Activated effector memory CD4-positive, alpha-beta T cell treated with Interleukin-2 at 50 U/mL for 16 hours (primary cell): ENCODE data around the gene SCAI.
"Not testable (repeated sequence)": the region's sequence is repeated elsewhere in the genome, so short reads cannot be mapped to it uniquely, and the experiment has no call there.

Source experiments
- DNase-seq: peaks from one replicate; pipeline ENCODE4 v3.0.0-alpha.2; 2020

SCAI gene

DNA sequence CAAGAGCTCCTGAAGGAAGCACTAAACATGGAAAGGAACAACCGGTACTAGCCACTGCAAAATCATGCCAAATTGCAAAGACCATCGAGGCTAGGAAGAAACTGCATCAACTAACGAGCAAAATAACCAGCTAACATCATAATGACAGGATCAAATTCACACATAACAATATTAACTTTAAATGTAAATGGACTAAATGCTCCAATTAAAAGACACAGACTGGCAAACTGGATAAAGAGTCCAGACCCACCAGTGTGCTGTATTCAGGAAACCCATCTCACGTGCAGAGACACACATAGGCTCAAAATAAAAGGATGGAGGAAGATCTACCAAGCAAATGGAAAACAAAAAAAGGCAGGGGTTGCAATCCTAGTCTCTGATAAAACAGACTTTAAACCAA, 131.3 kb downstream of the SCAI start:
- DNase-seq: not testable (repeated sequence)

DNA sequence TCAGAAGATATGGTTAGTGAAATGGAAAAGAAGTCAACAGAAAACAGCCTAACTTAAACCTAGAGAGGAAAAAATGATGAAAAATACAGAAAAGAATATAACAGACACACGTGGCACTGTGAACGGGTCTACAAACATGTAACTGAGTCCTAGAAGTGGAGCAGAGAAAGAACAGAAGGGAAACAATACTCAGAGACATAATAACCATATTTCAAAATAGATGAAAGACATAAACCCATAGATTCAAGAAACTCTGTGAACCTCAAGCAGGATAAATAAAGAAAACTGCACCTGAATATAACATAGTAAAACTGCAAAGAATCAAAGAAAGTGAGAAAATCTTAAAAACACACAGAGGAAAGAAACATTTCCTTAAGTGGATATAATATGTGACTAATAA, 134.7 kb downstream of the SCAI start:
- DNase-seq: no peak

DNA sequence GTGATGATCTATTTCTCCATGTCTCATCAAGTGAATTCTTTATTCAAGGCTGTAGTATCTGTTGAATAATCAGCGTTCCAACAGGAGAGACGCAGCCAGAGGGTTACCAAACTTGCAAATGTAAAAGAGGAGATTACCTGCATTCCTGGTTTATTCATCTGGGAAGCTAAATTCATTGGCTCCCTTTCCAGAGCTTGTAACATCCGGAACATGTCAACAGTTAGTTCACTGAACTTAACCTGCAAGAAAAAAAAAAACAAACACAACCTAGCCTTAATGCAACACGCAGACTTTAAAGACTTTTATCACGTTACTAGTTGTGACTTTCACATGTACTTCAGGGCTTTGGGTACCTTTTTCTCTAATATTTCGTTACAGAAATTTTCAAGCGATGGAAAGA, 140.0 kb downstream of the SCAI start:
- no peak for DNase-seq

DNA sequence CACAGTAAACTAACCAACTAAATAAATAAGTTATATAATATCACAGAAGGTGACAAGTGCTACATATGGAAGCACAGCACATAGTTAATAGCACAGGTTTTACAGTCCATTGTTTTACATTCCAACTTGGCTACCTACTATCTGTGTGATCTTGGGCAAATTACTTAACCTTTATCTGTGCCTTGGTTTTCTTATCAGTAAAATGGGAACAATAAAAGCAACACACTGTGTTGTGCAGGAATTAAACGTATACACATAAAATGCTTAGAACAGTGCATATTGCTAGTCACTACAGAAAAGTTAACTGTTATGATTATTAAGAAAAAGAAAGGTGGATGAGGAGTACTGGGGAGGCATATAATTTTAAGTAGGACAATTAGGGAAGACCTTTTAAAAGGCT, 159.6 kb downstream of the SCAI start:
- no peak for DNase-seq

DNA sequence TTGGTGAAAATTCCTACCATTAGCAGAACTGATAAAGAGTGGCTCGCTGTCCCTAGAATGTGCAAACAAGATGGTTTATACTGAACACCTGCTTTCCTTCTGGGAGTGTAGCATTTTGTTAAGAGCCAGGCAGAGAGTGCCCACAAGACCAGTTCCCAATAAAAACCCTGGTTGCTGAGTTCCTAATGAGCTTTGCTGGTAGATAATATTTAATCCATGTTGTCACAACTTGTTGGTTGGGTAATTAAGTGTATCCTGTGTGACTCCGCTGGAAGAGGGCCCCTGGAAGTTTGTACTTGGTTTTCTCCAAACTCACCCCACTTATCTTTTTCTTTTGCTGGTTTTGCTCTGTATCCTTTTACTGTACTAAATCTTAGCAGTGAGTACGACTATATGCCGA, 162.9 kb downstream of the SCAI start:
- no peak for DNase-seq

DNA sequence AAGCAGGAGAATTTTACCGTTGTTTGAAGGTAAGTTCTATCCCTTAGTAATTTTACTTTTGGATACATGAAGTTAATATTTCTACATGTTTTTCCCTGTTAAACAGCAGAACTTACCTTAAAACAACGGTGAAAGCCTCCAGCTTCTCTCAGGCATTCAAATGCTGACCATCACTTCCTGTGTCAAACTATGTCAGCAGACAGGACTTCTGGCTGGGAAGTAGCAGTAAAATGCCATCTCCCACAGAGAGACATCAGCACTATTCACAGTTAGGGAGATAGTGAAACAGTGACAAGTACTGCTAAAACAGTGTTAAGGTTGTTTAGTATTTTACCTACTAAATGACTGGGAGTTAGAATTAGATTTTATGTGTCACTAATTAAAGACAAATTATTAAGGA, 168.2 kb downstream of the SCAI start:
- DNase-seq: no peak

DNA sequence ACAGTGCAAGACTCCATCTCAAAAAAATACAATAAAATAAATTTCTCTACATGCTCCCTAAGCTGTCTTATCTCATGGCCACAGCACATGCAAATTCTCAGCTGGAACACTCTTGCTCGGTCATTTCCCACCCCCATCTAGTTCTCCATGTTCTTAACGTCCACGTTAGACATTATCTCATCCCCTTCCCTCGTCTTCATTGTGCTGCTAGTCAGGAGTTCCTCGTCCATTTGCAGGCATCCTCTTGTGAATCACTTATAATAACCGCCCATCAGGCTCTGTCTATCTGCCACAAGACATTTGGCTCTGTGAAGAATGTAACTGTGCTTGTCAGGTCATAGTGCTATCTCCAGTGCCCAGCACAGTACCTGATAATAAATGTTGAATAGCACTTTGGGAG, 169.5 kb downstream of the SCAI start:
- no peak for DNase-seq

DNA sequence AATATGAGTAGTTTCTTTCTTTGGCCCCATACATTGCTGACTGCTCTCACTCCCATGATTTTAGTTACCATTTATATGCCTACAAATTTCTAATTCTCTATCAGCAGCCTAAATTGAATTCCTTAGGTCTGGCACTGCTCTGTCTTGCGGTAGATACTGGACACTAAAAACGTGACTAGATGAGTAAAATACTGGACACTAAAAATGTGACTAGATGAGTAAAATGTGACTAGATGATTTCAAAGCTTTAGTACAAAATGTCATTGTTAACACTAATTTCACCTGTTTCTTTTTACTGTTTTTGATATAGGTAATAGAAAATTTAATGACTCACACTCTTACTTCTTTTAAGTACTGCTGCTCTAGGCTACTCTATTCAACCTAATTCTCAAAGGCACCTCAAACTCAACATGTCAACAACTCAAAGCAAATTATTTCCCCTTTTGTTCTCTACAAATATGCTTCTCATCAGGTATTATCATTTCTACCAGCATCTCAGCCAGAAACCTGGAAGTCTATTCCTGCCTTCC, 171.0 kb downstream of the SCAI start:
- DNase-seq: no peak

DNA sequence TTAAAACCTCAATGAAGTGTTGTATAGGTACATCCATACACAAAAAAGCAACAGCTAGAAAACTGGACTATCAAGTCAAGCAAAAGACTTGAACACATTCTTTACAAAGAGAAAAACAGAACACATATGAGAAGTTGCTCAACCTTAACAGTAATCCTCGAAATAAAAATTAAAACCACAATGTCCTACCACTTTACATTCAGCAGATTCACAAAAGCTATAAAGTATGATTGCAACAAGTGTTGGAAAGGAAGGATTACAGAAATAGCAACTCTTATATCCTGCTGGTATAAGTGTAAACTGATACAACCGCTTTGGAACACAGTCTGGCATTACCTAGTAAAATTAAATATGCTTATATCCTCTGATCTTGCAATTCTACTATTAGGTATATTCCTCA, 173.9 kb downstream of the SCAI start:
- no peak for DNase-seq

DNA sequence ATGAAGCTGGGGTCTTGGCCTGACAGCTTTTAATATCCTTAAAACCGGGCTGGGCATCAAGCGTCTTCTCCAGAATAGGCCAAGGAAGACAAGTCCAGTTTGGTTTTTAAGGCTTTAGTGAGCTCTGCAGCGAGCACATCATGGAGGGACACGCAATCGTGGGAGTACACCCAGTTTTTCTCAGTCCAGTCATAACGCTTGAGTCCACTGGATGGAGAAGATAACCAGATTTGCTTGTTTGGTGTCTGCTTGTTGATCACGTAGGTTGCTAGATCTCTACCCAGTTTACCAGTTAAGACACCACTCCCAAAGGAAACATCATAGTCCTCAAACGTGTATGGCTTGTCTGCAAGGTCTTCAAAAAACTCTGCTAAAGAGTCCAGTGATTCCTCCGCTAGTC, 175.1 kb downstream of the SCAI start:
- DNase-seq: no peak

DNA sequence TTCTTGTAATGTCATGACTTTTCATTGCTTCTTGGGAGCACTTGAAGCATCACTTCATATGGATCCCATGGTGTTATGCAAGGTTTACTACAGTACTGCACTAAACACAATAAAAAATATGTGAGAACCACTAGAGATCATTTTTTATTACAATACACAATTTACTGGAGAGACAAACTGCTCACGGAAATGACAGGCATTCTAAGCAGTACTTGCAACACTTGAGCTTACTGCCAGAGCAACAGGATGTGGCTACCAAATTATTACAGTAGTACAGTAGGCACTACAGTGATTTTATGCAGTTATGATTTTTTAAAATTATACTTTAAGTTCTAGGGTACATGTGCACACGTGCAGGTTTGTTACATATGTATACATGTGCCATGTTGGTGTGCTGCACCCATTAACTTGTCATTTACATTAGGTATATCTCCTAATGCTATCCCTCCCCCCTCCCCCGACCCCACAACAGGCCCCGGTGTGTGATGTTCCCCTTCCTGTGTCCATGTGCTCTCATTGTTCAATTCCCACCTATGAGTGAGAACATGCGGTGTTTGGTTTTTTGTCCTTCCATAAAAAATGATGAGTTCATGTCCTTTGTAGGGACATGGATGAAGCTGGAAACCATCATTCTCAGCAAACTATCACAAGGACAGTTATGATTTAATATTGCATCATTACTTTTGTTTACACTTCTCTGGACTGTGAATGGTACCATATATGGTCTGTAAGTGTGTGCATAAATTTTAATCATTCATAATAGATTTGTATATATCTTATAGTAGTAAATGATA, 177.4 kb downstream of the SCAI start:
- not testable (repeated sequence) for DNase-seq

DNA sequence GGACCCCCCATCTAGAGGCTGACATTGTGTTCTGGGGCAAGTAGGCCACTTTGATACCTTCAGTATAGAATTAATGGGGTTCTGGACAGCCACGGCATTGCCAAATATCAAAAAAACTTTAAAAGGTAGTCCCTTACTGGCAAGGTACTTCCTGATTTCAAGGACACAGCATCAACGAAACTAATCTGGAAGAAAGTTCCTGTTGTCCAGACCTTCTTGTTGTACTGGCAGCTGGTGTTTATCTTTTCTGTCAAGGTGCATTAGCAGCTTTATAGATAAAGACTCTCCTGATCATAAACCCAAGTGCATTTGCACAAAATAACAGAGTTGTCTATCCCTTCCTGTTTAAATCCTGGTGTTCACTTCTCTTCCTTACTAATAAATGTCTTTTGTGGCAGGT, 178.7 kb downstream of the SCAI start:
- DNase-seq: no peak

DNA sequence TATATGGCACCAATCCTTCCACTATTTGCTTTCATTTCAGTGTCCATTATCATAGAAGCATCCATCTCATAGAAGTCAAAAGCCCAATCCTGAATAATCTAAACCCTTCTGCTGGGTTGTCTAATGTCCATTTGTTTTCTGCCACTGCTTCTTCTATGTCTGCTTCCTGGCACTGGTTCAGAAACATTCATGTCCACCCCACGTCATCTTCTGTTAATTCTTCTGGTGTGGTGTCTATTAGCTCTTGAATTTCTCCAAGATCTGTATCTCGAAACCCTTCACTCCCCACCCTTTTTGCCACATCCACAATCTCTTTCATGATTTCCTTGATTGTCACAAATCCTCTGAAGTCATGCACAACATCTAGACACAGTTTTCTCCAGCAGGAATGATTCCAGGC, 179.3 kb downstream of the SCAI start:
- DNase-seq: no peak

DNA sequence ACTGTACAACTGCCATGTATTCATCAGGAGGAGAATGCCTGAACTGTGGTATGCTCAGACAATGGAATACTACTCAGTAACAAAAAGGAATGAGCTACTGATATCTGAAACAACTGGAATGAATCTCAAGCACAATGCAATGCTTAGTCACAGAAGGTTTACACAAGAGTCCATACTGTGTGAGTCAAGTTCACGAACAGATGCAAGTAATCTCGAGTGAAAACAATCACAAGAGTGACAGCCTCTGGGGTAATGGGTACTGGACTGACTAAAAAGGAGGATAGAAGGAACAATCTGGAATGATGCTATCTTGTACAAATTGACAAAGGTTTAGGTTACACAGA, 182.9 kb downstream of the SCAI start:
- no peak for DNase-seq

DNA sequence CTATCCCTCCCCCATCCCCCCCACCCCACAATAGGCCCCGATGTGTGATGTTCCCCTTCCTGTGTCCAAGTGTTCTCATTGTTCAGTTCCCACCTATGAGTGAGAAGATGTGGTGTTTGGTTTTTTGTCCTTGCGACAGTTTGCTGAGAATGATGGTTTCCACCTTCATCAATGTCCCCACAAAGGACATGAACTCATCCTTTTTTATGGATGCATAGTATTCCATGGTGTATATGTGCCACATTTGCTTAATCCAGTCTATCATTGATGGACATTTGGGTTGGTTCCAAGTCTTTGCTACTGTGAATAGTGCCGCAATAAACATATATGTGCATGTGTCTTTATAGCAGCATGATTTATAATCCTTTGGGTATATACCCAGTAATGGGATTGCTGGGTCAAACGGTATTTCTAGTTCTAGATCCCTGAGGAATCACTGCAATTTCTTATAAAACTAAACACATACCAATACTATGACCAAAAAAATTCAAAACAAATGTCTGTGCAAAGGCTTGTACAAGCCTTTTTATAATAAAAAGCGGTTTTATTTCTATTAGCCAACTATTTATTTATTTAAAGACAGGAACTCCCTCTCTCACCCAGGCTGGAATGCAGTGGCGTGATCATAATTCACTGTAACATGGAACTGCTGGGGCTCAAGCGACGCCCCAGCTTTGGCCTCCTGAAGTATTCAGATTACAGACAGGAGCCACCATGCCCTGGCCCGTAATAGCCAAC, 183.5 kb downstream of the SCAI start:
- not testable (repeated sequence) for DNase-seq

DNA sequence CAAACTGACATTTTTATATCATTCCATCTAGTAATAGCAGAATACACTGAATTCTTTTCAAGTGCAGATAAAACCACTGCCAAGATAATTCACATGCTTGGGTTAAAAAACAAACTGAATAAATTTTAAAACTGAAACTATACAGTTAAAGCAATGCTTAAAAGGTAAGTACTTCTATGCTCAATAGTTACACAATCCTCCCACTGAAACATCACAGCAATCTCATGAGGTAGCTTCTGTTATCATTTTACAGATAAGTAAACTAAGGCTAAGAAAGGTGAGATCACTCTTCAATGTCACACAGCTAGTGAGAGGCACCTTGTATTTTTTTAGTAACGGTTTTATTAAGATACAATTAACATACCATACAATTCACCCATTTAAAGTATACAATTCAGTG, 189.1 kb downstream of the SCAI start:
- DNase-seq: no peak

DNA sequence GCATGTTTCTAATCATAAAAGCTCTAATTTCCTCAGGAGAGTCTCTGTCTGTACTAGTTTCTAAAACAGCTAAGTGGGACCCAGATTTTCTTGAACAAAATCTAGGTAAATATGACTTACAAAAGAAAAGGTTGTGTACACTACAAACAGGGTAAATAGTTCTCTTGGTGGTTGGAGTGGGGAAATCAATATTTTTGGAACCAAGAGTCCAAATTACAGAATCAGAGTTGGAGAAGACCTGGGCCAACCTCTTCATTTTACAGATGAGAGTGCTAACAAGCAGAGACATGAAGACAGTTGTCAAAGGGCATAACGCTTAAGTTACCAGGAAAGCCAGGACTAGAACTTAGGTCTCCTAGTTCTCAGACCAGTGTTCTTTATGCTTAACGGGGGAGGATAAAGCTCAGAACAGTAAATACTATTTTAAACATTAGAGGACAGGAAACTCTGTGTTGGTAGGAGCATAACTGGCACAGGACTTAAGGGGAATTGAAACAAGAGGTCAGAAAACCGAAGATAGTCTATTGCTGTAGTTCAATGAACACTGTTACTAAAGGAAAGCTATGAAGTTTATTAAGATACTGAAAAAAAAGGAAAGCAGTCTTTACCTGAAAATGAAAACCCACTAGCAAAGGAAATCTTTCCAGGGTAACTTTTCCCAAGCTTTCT, 193.1 kb downstream of the SCAI start:
- DNase-seq: no peak

DNA sequence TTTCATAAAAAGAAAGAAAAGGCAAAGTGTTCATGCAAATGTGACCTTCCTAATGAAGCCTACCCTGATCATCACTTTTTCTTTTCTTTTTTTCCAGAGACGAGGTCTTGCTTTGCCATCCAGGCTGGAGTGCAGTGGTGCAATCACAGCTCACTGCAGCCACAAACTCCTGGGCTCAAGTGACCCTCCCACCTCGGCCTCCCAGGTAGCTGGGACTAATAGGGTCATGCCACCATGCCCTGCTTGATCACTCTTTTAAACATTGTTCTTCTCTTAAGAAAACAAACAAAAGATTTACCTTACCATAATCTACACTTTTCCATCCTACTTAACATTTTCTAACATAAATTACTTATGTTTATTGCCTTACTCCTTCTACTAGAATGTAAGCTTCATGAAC, 193.9 kb downstream of the SCAI start:
- DNase-seq: no peak

DNA sequence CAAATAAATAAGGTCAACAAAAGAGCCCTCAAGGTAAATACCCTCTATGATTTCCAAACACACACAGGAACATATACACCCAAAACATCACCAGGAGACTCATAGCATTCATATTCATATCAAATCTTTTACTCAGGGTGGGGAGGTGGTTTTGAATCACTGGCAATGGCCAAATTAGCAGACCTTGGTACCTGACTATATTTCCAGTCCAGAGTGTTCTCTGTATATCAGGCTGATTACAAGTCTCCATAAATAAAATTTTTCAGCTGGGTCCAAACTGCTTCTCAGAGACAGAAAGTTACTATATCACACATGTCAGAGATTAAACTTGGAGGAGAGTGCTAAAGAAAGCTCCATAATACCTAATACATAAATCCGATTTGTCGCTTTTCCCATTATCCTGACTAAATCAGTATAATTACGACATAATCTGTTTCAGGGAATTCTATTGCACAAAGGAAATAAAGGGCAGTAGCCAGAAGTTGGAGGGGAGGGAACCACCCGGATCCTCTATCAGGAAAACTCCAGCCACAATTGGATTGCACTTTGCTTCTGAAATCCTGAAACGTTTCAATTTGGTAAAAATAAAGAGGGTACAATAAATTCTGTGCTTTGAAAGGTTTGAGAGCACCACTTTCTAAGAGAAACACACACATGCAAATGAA, 195.5 kb downstream of the SCAI start:
- no peak for DNase-seq

DNA sequence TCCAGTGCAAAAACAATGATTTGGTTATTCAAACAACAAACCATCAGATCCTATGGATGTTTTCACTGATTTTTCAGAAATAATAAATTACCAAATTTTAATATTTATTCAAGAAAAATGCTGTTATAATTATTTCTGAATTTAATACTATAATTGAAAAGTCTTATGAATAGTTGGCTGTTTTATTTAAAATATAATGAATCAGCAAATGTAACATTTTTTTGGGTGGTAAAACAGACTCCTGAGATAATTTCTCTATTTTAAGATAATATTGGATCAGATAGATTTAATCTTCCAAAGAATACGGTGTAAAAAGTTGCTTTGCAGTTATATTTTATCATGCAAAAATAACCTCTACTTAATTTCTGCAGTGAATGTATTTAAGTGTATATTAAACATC, 197.2 kb downstream of the SCAI start:
- DNase-seq: no peak

DNA sequence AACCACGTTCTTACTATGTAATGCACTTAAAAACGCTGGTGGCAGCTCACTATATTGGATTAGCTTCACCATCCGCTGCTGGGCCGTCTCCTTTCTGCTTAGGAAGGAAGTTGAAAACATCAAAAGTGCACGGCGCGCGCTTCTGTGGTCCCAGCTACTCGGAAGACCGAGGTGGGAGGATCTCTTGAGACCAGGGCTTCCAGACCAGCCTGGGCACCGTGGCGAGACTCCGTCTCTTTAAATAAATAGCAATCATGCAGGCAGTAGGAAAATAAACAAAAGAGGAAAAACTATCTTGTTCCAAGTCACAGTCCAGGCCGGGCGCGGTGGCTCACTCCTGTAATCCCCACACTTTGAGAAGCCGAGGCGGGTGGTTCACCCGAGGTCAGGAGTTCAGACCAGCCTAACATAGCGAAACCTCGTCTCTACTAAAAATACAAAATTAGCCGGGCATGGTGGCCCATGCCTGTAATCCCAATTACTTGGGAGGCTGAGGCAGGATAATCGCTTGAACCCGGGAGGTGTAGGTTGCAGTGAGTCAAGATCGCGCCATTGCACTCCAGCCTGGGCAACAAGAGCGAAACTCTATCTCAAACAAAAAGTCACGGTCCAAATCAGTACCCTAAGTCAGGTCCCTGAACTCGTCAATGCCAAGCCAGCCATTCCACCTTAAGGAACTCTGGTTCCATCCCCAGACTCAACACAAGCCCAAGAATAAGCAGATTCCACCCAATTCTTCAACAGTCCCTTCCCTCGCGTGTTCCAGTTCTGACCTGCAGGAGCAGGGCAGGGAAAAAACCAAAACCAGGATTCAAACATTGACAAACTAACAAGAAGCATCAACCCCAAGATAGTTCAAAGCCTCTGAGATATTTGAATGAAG, 201.4 kb downstream of the SCAI start:
- peak; percentile 64 for DNase-seq
